HepG2 (cell line): ENCODE measurements around the gene TMA7B.

ENCODE experiments used
- ZIK1 ChIP-seq: sonication (generic); formaldehyde crosslinking; IDR thresholded peaks from 2 replicates; pipeline ENCODE4 v1.5.0; 2020; ENCODE audit warnings: mild to moderate bottlenecking, low read depth, missing genetic modification reagents, borderline replicate concordance
- ZNF670 ChIP-seq: sonication (generic); formaldehyde crosslinking; IDR thresholded peaks from 2 replicates; pipeline ENCODE4 v1.8.0; 2022; ENCODE audit warnings: mild to moderate bottlenecking, missing genetic modification reagents, borderline replicate concordance

DNA sequence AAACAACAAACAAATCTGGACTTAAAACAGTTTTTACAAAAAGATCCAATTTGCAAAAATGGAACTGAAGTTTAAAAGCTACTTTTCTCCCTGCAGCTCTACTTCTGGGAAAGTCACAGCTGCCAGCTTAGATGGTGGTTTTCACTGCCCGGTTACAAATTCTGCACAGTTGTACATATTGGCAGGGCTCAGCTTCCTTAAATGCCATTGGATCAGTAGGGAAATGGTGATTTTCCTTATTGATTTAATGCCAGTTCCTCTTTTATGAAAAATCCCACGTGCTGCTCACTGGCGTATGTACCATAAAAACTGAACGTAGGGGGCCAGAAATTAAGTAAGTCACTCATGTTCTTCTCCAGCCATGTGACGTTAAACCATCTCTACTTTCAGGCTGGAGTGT lies 36.5 kb upstream of the TMA7B start:
- TF ChIP-seq ZIK1 (no peak), ZNF670 (CRISPR knock-in tag) (no peak)
